ENCODE results near the gene KCNC2.

DNA sequence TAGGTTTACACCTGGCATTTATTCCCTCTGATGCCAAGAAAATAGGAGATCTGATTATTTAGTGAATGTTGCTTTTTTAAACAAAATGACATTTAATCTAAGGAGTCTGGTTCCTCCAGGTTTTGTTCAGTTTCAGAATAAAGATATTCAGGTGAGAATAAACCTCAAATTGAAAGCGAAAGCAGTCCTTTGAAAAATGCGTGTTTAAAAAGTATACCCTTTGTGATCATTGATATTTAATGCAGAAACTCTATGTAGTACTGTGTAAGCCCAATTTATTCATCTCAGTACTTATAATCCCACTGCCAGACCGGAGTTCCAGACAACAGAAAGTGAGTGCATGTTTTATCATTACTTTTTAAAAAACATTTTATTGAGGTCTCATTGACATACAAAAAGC lies 210.2 kb downstream of the KCNC2 start:
- TF ChIP-seq, protein P1, sequence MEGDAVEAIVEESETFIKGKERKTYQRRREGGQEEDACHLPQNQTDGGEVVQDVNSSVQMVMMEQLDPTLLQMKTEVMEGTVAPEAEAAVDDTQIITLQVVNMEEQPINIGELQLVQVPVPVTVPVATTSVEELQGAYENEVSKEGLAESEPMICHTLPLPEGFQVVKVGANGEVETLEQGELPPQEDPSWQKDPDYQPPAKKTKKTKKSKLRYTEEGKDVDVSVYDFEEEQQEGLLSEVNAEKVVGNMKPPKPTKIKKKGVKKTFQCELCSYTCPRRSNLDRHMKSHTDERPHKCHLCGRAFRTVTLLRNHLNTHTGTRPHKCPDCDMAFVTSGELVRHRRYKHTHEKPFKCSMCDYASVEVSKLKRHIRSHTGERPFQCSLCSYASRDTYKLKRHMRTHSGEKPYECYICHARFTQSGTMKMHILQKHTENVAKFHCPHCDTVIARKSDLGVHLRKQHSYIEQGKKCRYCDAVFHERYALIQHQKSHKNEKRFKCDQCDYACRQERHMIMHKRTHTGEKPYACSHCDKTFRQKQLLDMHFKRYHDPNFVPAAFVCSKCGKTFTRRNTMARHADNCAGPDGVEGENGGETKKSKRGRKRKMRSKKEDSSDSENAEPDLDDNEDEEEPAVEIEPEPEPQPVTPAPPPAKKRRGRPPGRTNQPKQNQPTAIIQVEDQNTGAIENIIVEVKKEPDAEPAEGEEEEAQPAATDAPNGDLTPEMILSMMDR (IDR thresholded peaks at IDR 0.05; ENCODE audit: low read depth, low read length, poor library complexity, severe bottlenecking) = no peak
- TF ChIP-seq EZH2phosphoT487 (IDR thresholded peaks at IDR 0.05; ENCODE audit: borderline replicate concordance, low read length) = no peak
